ENCODE measurements around the gene INO80D.

INO80D gene

GRCh38 chr2:206011018-206011614 is 74.9 kb downstream of the INO80D start:
- Histone ChIP-seq H3K36me3 (ENCODE audit: control insufficient read depth in 2 of 2, insufficient read depth in 1 of 2, low read length in 2 of 2) (peaks cover 0 to 40% of the 10 kb centered on the region in 2 experiments; a peak in 2 of 3 replicates), H3K27ac (ENCODE audit: extremely low read depth, low read depth, low read length) (no peak overlapping the region), H3K9me3 (ENCODE audit: control insufficient read depth, insufficient read depth, low read depth, low read length) (no peaks in the 10 kb centered on the region), H3K4me3 (ENCODE audit: low read depth, low read length) (no peak overlapping the region), H3K4me1 (ENCODE audit: control insufficient read depth, insufficient read depth, low read length) (no peaks in the 10 kb centered on the region)
- TF ChIP-seq GLI2 (tag by site-specific recombination; IDR thresholded peaks at IDR 0.05; ENCODE audit: borderline replicate concordance, low read depth): no peak
- TF ChIP-seq ZNF433 (tag by site-specific recombination; IDR thresholded peaks at IDR 0.05; ENCODE audit: low read depth): no peak
- TF ChIP-seq ZNF175 (tag by site-specific recombination; IDR thresholded peaks at IDR 0.05): no peak
- TF ChIP-seq YY1 (tag by site-specific recombination; IDR thresholded peaks at IDR 0.05): no peak
- POLR2A ChIA-PET: no interaction called here
- CTCF ChIA-PET: interaction anchor here (0.5 to 0.7 kb wide), 2 partner anchors 65 to 82 kb away, joined by 3 read pairs; no protein-coding TSS in a partner anchor

GRCh38 chr2:206004004-206004693 is 81.8 kb downstream of the INO80D start:
- Histone ChIP-seq H3K4me1 (ENCODE audit: control insufficient read depth, insufficient read depth, low read length) (no peaks in the 10 kb centered on the region), H3K4me3 (ENCODE audit: low read depth, low read length) (no peak overlapping the region), H3K27ac (ENCODE audit: extremely low read depth, low read depth, low read length) (no peak overlapping the region), H3K36me3 (ENCODE audit: control insufficient read depth in 2 of 2, insufficient read depth in 1 of 2, low read length in 2 of 2) (peaks cover 0 to 42% of the 10 kb centered on the region in 2 experiments; a peak in 2 of 3 replicates), H3K9me3 (ENCODE audit: control insufficient read depth, insufficient read depth, low read depth, low read length) (no peaks in the 10 kb centered on the region)
- ChIA-PET CTCF (interaction anchor here (0.6 to 1.8 kb wide), 5 partner anchors 12 to 156 kb away, joined by 3 to 5 read pairs (median 4); no protein-coding TSS in a partner anchor), POLR2A (interaction anchor here (0.6 kb wide), 1 partner anchor 26 kb away, joined by 3 read pairs; no protein-coding TSS in a partner anchor)
- TF ChIP-seq SCRT1 (tag by site-specific recombination; IDR thresholded peaks at IDR 0.05; ENCODE audit: borderline replicate concordance) (peak; percentile 68), ZXDB (tag by site-specific recombination; IDR thresholded peaks at IDR 0.05) (no peak), ZNF514 (tag by site-specific recombination; IDR thresholded peaks at IDR 0.05) (no peak), ZNF394 (tag by site-specific recombination; IDR thresholded peaks at IDR 0.05; ENCODE audit: borderline replicate concordance) (no peak), ZNF155 (tag by site-specific recombination; IDR thresholded peaks at IDR 0.05) (no peak), SP3 (tag by site-specific recombination; IDR thresholded peaks at IDR 0.05) (no peak), ZNF292 (tag by site-specific recombination; IDR thresholded peaks at IDR 0.05; ENCODE audit: borderline replicate concordance, low read depth) (no peak), ZBTB21 (tag by site-specific recombination; IDR thresholded peaks at IDR 0.05) (no peak), ZNF654 (tag by site-specific recombination; IDR thresholded peaks at IDR 0.05; ENCODE audit: low read depth) (peak; percentile 57), ZNF501 (tag by site-specific recombination; IDR thresholded peaks at IDR 0.05) (no peak), ZNF16 (tag by site-specific recombination; IDR thresholded peaks at IDR 0.05; ENCODE audit: low read depth) (no peak), ZNF626 (tag by site-specific recombination; IDR thresholded peaks at IDR 0.05) (no peak)
- TF ChIP-seq, protein P1, sequence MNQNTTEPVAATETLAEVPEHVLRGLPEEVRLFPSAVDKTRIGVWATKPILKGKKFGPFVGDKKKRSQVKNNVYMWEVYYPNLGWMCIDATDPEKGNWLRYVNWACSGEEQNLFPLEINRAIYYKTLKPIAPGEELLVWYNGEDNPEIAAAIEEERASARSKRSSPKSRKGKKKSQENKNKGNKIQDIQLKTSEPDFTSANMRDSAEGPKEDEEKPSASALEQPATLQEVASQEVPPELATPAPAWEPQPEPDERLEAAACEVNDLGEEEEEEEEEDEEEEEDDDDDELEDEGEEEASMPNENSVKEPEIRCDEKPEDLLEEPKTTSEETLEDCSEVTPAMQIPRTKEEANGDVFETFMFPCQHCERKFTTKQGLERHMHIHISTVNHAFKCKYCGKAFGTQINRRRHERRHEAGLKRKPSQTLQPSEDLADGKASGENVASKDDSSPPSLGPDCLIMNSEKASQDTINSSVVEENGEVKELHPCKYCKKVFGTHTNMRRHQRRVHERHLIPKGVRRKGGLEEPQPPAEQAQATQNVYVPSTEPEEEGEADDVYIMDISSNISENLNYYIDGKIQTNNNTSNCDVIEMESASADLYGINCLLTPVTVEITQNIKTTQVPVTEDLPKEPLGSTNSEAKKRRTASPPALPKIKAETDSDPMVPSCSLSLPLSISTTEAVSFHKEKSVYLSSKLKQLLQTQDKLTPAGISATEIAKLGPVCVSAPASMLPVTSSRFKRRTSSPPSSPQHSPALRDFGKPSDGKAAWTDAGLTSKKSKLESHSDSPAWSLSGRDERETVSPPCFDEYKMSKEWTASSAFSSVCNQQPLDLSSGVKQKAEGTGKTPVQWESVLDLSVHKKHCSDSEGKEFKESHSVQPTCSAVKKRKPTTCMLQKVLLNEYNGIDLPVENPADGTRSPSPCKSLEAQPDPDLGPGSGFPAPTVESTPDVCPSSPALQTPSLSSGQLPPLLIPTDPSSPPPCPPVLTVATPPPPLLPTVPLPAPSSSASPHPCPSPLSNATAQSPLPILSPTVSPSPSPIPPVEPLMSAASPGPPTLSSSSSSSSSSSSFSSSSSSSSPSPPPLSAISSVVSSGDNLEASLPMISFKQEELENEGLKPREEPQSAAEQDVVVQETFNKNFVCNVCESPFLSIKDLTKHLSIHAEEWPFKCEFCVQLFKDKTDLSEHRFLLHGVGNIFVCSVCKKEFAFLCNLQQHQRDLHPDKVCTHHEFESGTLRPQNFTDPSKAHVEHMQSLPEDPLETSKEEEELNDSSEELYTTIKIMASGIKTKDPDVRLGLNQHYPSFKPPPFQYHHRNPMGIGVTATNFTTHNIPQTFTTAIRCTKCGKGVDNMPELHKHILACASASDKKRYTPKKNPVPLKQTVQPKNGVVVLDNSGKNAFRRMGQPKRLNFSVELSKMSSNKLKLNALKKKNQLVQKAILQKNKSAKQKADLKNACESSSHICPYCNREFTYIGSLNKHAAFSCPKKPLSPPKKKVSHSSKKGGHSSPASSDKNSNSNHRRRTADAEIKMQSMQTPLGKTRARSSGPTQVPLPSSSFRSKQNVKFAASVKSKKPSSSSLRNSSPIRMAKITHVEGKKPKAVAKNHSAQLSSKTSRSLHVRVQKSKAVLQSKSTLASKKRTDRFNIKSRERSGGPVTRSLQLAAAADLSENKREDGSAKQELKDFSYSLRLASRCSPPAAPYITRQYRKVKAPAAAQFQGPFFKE (tag by site-specific recombination; IDR thresholded peaks at IDR 0.05; ENCODE audit: borderline replicate concordance): no peak
- TF ChIP-seq, protein P2, sequence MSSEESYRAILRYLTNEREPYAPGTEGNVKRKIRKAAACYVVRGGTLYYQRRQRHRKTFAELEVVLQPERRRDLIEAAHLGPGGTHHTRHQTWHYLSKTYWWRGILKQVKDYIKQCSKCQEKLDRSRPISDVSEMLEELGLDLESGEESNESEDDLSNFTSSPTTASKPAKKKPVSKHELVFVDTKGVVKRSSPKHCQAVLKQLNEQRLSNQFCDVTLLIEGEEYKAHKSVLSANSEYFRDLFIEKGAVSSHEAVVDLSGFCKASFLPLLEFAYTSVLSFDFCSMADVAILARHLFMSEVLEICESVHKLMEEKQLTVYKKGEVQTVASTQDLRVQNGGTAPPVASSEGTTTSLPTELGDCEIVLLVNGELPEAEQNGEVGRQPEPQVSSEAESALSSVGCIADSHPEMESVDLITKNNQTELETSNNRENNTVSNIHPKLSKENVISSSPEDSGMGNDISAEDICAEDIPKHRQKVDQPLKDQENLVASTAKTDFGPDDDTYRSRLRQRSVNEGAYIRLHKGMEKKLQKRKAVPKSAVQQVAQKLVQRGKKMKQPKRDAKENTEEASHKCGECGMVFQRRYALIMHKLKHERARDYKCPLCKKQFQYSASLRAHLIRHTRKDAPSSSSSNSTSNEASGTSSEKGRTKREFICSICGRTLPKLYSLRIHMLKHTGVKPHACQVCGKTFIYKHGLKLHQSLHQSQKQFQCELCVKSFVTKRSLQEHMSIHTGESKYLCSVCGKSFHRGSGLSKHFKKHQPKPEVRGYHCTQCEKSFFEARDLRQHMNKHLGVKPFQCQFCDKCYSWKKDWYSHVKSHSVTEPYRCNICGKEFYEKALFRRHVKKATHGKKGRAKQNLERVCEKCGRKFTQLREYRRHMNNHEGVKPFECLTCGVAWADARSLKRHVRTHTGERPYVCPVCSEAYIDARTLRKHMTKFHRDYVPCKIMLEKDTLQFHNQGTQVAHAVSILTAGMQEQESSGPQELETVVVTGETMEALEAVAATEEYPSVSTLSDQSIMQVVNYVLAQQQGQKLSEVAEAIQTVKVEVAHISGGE (tag by site-specific recombination; conservative IDR thresholded peaks at IDR 0.05; ENCODE audit: low read depth): no peak
- TF ChIP-seq, protein P3, sequence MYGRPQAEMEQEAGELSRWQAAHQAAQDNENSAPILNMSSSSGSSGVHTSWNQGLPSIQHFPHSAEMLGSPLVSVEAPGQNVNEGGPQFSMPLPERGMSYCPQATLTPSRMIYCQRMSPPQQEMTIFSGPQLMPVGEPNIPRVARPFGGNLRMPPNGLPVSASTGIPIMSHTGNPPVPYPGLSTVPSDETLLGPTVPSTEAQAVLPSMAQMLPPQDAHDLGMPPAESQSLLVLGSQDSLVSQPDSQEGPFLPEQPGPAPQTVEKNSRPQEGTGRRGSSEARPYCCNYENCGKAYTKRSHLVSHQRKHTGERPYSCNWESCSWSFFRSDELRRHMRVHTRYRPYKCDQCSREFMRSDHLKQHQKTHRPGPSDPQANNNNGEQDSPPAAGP (tag by site-specific recombination; IDR thresholded peaks at IDR 0.05): no peak
- TF ChIP-seq, protein P4, sequence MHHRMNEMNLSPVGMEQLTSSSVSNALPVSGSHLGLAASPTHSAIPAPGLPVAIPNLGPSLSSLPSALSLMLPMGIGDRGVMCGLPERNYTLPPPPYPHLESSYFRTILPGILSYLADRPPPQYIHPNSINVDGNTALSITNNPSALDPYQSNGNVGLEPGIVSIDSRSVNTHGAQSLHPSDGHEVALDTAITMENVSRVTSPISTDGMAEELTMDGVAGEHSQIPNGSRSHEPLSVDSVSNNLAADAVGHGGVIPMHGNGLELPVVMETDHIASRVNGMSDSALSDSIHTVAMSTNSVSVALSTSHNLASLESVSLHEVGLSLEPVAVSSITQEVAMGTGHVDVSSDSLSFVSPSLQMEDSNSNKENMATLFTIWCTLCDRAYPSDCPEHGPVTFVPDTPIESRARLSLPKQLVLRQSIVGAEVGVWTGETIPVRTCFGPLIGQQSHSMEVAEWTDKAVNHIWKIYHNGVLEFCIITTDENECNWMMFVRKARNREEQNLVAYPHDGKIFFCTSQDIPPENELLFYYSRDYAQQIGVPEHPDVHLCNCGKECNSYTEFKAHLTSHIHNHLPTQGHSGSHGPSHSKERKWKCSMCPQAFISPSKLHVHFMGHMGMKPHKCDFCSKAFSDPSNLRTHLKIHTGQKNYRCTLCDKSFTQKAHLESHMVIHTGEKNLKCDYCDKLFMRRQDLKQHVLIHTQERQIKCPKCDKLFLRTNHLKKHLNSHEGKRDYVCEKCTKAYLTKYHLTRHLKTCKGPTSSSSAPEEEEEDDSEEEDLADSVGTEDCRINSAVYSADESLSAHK (tag by site-specific recombination; IDR thresholded peaks at IDR 0.05): no peak

All from HEK293 (cell line).